ENCODE measurements around the gene RAB6B.

DNA sequence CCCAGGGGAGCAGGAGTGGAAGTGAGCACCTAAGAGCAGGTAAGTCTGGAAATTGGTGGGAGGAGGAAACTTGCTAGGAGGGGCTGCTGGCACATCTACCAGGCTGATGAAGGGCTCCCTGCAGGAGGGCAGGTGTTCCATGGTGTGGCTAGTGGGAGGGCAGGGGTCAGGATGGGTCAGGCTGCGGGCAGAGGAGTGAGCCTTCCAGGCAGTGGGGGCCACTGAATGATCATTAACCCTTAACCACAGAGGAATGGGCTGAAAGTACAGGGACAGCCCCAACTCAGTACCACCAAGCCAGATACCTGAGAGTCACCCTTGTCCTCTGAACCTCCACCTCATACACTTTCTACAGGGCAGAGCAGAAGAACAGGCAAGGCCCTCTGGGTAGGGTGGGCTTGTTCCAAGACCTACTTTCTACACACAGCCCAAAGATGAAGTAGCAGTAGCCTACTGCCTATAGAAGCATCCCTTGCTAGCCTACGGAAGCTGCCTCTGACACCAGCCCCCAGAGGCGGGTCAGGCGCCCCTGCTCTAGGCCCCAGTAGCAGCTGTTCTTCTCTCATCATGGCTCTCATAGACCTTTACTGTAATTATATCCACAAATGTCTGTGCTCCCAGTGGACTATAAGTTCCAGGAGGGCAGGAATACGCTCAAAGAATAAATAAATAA, 4.6 kb downstream of the RAB6B start:
- TF ChIP-seq, protein P1, sequence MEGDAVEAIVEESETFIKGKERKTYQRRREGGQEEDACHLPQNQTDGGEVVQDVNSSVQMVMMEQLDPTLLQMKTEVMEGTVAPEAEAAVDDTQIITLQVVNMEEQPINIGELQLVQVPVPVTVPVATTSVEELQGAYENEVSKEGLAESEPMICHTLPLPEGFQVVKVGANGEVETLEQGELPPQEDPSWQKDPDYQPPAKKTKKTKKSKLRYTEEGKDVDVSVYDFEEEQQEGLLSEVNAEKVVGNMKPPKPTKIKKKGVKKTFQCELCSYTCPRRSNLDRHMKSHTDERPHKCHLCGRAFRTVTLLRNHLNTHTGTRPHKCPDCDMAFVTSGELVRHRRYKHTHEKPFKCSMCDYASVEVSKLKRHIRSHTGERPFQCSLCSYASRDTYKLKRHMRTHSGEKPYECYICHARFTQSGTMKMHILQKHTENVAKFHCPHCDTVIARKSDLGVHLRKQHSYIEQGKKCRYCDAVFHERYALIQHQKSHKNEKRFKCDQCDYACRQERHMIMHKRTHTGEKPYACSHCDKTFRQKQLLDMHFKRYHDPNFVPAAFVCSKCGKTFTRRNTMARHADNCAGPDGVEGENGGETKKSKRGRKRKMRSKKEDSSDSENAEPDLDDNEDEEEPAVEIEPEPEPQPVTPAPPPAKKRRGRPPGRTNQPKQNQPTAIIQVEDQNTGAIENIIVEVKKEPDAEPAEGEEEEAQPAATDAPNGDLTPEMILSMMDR (IDR thresholded peaks at IDR 0.05; ENCODE audit: poor library complexity), result no peak
- no peak for TF ChIP-seq EZH2phosphoT487 (IDR thresholded peaks at IDR 0.05; ENCODE audit: low read depth, severe bottlenecking, unreplicated experiment)
